ENCODE data around the gene ARIH1. TPM values are rescaled to one million over a fixed set of nuclear protein-coding genes. Genes with fewer than 3 reads are reported as not detected.

ARIH1 gene
- polyA plus RNA-seq, 1 of the 3 experiments (the other 2 are of a cell fraction): 48.3 TPM

DNA sequence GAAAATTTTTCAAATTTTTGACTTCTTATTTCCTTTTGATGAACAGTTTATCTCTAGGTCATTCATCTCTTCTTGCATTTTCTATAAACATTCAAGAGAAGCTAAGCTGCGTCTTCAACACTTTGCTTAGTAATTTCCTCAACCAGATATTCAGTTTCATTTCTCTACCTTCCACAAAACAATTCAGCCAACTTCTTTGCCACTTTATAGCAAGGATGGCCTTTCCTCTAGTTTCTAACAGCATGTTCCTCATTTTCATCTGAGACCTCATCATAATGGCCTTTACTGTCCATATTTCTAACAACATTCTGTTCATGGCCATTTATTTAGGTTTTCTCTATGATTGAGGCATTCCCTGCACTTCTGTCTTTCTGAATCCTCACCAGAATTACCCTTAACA lies 90.0 kb downstream of the ARIH1 start:
- H3K4me3 ChIP-seq (ENCODE audit: low read depth in 2 of 2, low read length in 1 of 2): no peak overlapping the region
- no peaks in the 10 kb centered on the region for H3F3A ChIP-seq (replicated peaks; ENCODE audit: insufficient read depth)
- DNase-seq: no peak
- no peaks in the 10 kb centered on the region for H3K9me3 ChIP-seq
- no peak overlapping the region for H2AFZ ChIP-seq (ENCODE audit: low read depth)
- ChIA-PET CTCF (no interaction called here), POLR2A (no interaction called here)
- peaks cover 56 to 70% of the 10 kb centered on the region in 2 experiments for H3K36me3 ChIP-seq (replicated peaks in 1 of 2; ENCODE audit: control insufficient read depth in 1 of 2, insufficient read depth in 2 of 2, low read length in 1 of 2)
- no peak overlapping the region for H3K27ac ChIP-seq (ENCODE audit: low read depth in 2 of 2, low read length in 1 of 2)
- peaks cover 3% of the 10 kb centered on the region; the same call in 1 of the 2 replicates for H4K20me1 ChIP-seq (ENCODE audit: insufficient read depth)
- H3K79me2 ChIP-seq (ENCODE audit: insufficient read depth): peaks cover 33% of the 10 kb centered on the region
- H3K9ac ChIP-seq: no peak overlapping the region
- H3K4me1 ChIP-seq (ENCODE audit: control insufficient read depth in 1 of 2, insufficient read depth in 2 of 2, low read depth in 1 of 2, low read length in 1 of 2): no peaks in the 10 kb centered on the region; a peak in 1 of 4 replicates
- H3K4me2 ChIP-seq: no peak overlapping the region
- WGBS (ENCODE audit: low lambda C conversion rate): 89% methylated on average over 1 of the region's 1 CpG
- no peaks in the 10 kb centered on the region for H3K27me3 ChIP-seq (ENCODE audit: insufficient read depth)
- no peaks in the 10 kb centered on the region for H3K9me2 ChIP-seq
- TF ChIP-seq, protein P1, sequence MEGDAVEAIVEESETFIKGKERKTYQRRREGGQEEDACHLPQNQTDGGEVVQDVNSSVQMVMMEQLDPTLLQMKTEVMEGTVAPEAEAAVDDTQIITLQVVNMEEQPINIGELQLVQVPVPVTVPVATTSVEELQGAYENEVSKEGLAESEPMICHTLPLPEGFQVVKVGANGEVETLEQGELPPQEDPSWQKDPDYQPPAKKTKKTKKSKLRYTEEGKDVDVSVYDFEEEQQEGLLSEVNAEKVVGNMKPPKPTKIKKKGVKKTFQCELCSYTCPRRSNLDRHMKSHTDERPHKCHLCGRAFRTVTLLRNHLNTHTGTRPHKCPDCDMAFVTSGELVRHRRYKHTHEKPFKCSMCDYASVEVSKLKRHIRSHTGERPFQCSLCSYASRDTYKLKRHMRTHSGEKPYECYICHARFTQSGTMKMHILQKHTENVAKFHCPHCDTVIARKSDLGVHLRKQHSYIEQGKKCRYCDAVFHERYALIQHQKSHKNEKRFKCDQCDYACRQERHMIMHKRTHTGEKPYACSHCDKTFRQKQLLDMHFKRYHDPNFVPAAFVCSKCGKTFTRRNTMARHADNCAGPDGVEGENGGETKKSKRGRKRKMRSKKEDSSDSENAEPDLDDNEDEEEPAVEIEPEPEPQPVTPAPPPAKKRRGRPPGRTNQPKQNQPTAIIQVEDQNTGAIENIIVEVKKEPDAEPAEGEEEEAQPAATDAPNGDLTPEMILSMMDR (IDR thresholded peaks at IDR 0.05): no peak
- TF ChIP-seq, protein P2, sequence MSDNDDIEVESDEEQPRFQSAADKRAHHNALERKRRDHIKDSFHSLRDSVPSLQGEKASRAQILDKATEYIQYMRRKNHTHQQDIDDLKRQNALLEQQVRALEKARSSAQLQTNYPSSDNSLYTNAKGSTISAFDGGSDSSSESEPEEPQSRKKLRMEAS (IDR thresholded peaks at IDR 0.05; ENCODE audit: low read depth): no peak
- TF ChIP-seq YY1 (IDR thresholded peaks at IDR 0.05; ENCODE audit: low read depth): no peak
- TF ChIP-seq GABPA (IDR thresholded peaks at IDR 0.05; ENCODE audit: low read depth): no peak
- no peak for TF ChIP-seq MXI1 (IDR thresholded peaks at IDR 0.05; ENCODE audit: low read depth, low read length)
- TF ChIP-seq SIN3A (IDR thresholded peaks at IDR 0.05; ENCODE audit: borderline replicate concordance, low read depth, low read length): no peak
- TF ChIP-seq, protein P3, sequence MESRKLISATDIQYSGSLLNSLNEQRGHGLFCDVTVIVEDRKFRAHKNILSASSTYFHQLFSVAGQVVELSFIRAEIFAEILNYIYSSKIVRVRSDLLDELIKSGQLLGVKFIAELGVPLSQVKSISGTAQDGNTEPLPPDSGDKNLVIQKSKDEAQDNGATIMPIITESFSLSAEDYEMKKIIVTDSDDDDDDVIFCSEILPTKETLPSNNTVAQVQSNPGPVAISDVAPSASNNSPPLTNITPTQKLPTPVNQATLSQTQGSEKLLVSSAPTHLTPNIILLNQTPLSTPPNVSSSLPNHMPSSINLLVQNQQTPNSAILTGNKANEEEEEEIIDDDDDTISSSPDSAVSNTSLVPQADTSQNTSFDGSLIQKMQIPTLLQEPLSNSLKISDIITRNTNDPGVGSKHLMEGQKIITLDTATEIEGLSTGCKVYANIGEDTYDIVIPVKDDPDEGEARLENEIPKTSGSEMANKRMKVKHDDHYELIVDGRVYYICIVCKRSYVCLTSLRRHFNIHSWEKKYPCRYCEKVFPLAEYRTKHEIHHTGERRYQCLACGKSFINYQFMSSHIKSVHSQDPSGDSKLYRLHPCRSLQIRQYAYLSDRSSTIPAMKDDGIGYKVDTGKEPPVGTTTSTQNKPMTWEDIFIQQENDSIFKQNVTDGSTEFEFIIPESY (IDR thresholded peaks at IDR 0.05; ENCODE audit: borderline replicate concordance, low read depth): no peak
- no peak for TF ChIP-seq POLR2AphosphoS5 (IDR thresholded peaks at IDR 0.05; ENCODE audit: low read depth, low read length)
- no peak for TF ChIP-seq FOXM1 (IDR thresholded peaks at IDR 0.05; ENCODE audit: low read depth)
- TF ChIP-seq RAD21 (IDR thresholded peaks at IDR 0.05; ENCODE audit: low read length): no peak
- no peak for TF ChIP-seq PBX3 (IDR thresholded peaks at IDR 0.05)
- TF ChIP-seq IRF3 (IDR thresholded peaks at IDR 0.05; ENCODE audit: low read depth, low read length): no peak

All from SK-N-SH (cell line).